ENCODE results near the gene ZNF821. TPM values are rescaled to one million over a fixed set of nuclear protein-coding genes. Genes with fewer than 3 reads are reported as not detected.
"Not testable (repeated sequence)": the region's sequence is repeated elsewhere in the genome, so short reads cannot be mapped to it uniquely, and the experiment has no call there.

ZNF821 gene
- total RNA-seq, 4 donors from 2014 or later = 16.5 to 22.0 (median 19.3) TPM

DNA sequence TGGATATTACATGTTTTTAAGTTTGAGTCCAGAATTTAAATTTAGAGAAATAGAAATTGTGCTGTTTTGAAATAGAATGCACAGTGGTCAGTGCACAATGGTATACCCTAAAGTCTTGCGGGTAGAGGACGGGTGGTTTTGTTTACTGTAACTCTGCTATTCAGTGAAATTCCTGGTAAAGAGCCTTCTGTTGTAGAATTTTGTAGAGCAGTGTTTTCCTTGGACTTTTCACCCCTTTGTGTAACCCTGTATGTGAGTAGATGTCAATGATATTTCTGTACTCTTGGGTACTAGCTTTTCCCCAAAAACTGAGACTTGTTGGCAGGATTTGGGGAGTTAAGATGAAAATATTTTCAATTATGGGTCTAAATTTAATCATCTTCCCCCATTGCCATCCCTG lies 30.8 kb upstream of the ZNF821 start:
- Histone ChIP-seq H3K27me3 (no peaks in the 10 kb centered on the region), H3K9me3 (no peaks in the 10 kb centered on the region), H3K27ac (no peak overlapping the region), H3K4me1 (peaks cover 0 to 42% (median 5%) of the 10 kb centered on the region in 4 donors), H3K36me3 (peaks cover 0 to 52% (median 0%) of the 10 kb centered on the region in 3 donors), H3K4me3 (no peak overlapping the region)
- no peak for DNase-seq
- TF ChIP-seq, protein P1, sequence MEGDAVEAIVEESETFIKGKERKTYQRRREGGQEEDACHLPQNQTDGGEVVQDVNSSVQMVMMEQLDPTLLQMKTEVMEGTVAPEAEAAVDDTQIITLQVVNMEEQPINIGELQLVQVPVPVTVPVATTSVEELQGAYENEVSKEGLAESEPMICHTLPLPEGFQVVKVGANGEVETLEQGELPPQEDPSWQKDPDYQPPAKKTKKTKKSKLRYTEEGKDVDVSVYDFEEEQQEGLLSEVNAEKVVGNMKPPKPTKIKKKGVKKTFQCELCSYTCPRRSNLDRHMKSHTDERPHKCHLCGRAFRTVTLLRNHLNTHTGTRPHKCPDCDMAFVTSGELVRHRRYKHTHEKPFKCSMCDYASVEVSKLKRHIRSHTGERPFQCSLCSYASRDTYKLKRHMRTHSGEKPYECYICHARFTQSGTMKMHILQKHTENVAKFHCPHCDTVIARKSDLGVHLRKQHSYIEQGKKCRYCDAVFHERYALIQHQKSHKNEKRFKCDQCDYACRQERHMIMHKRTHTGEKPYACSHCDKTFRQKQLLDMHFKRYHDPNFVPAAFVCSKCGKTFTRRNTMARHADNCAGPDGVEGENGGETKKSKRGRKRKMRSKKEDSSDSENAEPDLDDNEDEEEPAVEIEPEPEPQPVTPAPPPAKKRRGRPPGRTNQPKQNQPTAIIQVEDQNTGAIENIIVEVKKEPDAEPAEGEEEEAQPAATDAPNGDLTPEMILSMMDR (IDR thresholded peaks at IDR 0.05) = no peak
- no peak for TF ChIP-seq POLR2A (IDR thresholded peaks at IDR 0.05)

DNA sequence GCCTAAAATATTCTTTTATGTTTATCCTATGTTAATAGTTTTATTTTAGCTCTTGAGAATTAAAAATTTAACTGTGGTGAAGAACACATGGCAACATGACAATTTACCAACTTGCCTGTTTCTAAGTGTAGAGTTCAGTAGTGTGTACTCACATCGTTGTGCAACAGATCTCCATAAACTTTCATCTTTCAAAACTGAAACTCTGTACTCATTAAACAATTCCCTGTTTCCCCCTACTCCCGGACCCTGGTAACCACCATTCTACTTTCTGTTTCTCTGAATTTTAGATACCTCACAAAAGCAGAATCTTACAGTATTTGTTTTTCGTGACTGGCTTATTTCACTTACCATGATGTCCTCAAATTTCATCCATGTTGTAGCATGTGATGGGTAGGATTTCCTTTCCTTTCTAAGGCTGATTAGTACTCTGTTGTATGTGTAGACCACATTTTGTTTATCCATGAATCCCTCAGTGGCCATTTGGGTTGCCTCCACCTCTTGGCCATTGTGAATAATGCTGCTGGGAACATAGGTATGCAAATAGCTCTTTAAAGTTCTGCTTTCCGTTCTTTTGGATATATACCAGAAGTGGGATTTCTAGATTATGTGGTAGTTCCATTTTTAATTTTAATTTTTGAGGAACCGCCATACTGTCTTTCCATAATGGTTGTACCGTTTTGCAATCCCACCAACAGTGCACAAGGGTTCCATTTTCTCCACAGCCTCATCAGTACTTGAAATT lies 28.7 kb upstream of the ZNF821 start:
- no peak overlapping the region for H3K27ac ChIP-seq
- H3K27me3 ChIP-seq = no peaks in the 10 kb centered on the region
- DNase-seq = no peak
- TF ChIP-seq, protein P1 (IDR thresholded peaks at IDR 0.05) = no peak
- TF ChIP-seq POLR2A (IDR thresholded peaks at IDR 0.05) = no peak
- H3K9me3 ChIP-seq = no peaks in the 10 kb centered on the region
- peaks cover 0 to 31% (median 0%) of the 10 kb centered on the region in 3 donors for H3K36me3 ChIP-seq
- no peak overlapping the region for H3K4me3 ChIP-seq
- peaks cover 0 to 63% (median 5%) of the 10 kb centered on the region in 4 donors for H3K4me1 ChIP-seq

DNA sequence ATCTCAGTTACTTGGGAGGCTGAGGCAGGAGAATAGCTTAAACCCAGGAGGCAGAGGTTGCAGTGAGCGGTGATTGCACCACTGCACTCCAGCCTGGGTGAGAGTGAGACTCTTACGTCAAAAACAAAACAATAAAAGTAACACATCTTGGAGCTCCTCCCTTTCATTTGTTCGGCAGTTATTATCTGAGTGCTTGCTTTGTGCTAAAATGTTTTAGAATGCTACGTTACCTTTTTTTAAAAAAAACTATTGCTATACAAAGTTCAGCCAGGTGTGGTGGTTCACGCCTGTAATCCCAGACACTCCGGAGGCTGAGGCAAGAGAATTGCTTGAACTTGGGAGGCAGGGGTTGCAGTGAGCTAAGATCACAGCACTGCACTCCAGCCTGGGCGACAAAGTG lies 27.1 kb upstream of the ZNF821 start:
- H3K4me3 ChIP-seq = no peak overlapping the region
- H3K27me3 ChIP-seq = no peaks in the 10 kb centered on the region
- peaks cover 0 to 58% (median 5%) of the 10 kb centered on the region in 4 donors for H3K4me1 ChIP-seq
- peaks cover 0 to 15% (median 0%) of the 10 kb centered on the region in 3 donors for H3K36me3 ChIP-seq
- DNase-seq = no peak
- no peaks in the 10 kb centered on the region for H3K9me3 ChIP-seq
- peak overlapping the region in 1 of 4 donors; percentile 31 for H3K27ac ChIP-seq
- no peak for TF ChIP-seq POLR2A (IDR thresholded peaks at IDR 0.05)
- TF ChIP-seq, protein P1 (IDR thresholded peaks at IDR 0.05) = no peak

DNA sequence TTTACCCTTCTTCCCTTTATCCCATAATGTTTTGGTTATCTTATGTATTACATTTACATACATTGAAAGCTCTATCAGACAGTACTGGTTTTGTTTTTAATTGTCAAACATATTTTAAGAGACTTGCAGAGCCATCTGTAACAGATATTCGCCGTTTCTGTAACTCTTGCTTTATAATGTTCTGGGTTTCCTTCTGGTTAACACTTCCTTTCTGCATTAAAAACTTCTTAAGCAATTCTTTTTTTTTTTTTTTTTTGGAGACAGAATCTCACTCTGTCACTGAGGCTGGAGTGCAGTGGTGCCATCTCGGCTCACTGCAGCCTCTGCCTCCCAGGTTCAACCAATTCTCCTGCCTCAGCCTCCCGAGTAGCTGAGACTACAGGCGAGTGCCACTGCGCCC lies 21.8 kb upstream of the ZNF821 start:
- peaks cover 0 to 50% (median 7%) of the 10 kb centered on the region in 4 donors for H3K4me1 ChIP-seq
- not testable (repeated sequence) for H3K27ac ChIP-seq, DNase-seq, H3K27me3 ChIP-seq, H3K36me3 ChIP-seq, H3K9me3 ChIP-seq, H3K4me3 ChIP-seq

DNA sequence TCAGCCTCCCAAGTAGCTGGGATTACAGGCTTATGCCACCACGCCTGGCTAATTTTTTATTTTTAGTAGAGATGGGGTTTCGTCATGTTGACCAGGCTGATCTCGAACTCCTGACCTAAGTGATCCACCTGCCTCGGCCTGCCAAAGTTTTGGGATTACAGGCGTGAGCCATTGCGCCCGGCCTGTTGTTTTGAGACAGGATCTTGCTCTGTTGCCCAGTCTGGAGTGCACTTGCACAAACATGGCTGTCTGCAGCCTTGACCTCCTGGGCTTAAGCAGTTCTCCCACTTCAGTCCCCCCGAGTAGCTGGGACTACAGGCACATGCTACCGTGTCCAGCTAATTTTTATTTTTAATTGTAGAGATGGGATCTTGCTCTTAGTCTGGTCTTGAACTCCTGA lies 20.3 kb upstream of the ZNF821 start:
- no peak for TF ChIP-seq POLR2A (IDR thresholded peaks at IDR 0.05)
- TF ChIP-seq, protein P1 (IDR thresholded peaks at IDR 0.05) = no peak
- no peak overlapping the region for H3K27ac ChIP-seq
- no peak overlapping the region for H3K4me3 ChIP-seq
- H3K9me3 ChIP-seq = no peaks in the 10 kb centered on the region
- peaks cover 0 to 45% (median 9%) of the 10 kb centered on the region in 4 donors for H3K4me1 ChIP-seq
- no peaks in the 10 kb centered on the region for H3K36me3 ChIP-seq
- H3K27me3 ChIP-seq = no peaks in the 10 kb centered on the region
- no peak for DNase-seq

DNA sequence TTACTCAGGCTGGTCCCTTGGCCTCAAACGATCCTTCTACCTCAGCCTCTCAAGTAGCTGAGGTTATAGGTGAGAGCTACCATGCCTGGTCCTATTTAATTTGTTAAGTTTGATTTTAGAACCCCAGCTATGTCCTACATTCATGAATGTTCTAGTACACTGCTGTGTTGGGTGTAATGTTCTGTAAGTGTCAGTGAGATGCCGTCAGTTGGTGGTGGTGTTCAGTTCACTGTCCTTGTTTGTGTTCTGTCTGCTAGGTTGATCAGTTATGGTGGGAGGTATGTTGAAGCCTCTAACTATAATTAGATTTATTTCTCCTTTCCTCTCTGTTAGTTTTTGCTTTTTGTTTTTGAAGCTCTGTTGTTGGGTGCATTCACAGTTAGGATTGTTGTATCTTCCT lies 19.6 kb upstream of the ZNF821 start:
- no peaks in the 10 kb centered on the region for H3K27me3 ChIP-seq
- no peak overlapping the region for H3K27ac ChIP-seq
- H3K4me1 ChIP-seq = peaks cover 0 to 44% (median 10%) of the 10 kb centered on the region in 4 donors
- DNase-seq = no peak
- H3K4me3 ChIP-seq = no peak overlapping the region
- no peaks in the 10 kb centered on the region for H3K36me3 ChIP-seq
- TF ChIP-seq POLR2A (IDR thresholded peaks at IDR 0.05) = no peak
- TF ChIP-seq, protein P1 (IDR thresholded peaks at IDR 0.05) = no peak
- H3K9me3 ChIP-seq = no peaks in the 10 kb centered on the region

Data from Peyer's patch (tissue), 4 donors.